Stimulated activated CD4-positive, alpha-beta T cell treated with anti-CD3 and anti-CD28 coated beads, Interleukin-15, amount 100 ng/mL, for 24 hours (primary cell): ENCODE data around the gene CHCHD6.
A peak's percentile ranks its signal among the peaks of the same experiment; 100 is the strongest.

Experiments used
- DNase-seq: peaks from one replicate; pipeline ENCODE4 v3.0.0-alpha.2; 2020

Gene CHCHD6

DNA sequence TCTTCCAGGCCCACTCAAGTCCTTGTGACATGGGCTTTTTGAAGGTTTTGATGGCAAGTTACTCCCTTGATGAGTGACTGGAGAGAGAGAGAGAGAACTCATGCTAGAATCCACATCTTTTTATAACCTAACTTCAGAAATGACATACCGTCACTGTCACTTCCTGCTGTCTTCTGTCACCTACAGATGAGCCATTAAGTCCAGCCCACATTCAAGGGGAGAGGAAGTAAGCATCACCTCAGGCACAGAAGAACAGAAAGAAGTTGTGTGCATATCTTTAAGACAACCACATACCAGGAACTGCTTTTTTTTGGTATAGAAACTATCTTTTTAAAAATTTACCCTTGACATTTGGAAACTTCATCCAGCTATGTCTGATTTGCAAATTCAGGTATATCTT lies 32.5 kb upstream of the CHCHD6 start:
- DNase-seq: no peak

DNA sequence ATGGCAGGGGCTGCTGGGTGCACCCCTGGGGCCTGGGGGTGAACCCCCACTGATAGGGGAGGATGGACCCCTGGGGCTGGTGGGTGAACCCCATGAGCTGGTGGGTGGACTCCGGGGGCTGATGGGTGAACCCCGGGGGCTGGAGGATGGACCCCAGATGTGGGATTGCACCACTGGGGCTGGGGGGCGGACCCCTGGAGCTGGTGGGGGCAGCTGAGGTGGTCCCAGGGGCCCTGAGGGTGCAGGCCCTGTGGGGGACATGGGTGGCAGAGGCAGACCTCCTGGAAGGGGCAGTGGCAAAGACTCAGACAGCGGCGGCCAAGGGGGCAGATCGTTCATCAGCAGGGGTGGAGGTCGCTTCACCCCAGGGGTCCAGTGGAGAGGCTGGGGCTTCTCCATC lies 31.7 kb upstream of the CHCHD6 start:
- no peak for DNase-seq

DNA sequence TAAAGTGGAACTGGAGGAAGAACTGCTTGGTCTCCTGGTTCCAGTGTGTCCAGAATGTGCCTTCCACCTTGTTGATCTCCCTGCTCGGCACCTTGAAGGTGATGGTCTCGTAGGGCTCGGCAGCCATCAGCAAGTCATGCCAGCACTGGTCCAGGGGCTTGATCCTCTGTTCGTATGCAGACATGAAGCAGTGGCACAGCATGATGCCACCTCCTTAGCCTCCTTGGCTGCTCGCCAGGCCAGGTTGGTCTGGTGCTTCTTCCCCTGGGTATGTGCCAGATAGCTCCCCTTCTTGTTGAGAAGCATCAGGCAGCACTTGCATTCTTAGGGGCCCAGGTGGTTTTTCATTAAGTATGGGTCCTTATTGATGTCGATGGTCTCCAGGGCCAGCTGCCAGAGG lies 31.3 kb upstream of the CHCHD6 start:
- DNase-seq: no peak

DNA sequence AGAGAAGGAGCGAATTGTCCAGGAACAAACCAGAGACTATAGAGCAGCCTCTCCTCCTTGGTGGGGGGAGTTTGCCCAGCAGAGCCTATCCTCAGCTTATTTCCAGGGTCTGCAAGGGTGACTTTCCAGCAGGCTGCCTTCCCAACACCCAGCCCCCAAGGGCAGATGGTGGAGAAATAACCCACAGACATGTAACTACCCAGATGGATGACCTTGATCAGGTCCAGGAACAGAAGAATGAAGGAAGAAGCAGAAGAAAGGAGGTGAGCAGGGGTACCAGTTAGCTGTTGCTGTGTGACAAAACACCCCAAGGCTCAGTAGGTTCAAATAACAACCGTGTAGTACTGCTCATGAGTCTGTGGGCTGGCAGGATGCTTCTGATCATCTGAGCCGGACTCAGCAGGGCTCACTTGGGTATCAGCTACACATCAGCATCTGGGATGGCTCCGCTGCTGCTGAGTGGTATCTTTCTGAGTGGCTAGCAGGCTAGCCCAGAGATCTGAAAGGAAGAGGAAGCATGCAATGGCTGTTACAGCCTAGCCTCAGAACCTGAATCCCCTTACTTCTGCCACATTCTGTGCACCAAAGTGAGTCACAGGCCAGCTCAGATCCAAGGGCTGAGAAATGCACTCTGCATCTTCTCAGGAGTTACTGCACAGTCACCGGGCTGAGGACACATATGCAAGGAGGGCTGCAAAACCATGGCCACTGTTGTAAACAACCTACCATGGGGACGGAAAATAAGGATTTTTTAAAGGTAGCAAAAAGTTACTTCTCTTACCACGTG lies 26.9 kb upstream of the CHCHD6 start:
- DNase-seq: no peak

DNA sequence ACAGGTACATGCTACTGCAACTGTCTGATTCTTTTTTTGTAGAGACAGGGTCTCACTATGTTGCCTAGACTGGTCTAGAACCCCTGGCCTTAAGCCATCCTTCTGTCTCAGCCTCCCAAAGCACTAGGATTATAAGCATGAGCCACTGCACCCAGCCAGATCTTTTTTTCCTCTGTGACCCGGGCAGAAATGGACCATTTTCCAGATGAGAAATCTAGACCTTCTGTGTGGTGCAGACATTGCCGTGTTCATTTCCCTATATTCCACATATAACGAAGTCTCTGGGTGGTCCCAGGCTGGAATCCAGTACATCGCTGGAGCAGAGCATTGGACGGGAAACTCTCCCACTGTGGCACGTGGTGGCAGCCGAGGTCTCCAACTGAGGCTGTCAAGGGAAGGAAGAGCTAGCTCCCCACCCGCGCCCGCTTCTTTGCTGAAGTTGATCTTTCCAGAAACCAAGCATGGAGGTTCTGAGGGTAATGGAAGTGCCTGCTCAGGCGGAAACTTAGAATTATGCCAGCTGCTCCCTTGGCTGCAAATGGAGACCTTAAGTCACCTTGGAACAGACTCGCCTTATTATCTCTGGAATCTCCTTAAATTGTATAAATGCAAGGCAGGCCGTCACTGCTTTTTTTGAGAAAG lies 26.1 kb upstream of the CHCHD6 start:
- no peak for DNase-seq

DNA sequence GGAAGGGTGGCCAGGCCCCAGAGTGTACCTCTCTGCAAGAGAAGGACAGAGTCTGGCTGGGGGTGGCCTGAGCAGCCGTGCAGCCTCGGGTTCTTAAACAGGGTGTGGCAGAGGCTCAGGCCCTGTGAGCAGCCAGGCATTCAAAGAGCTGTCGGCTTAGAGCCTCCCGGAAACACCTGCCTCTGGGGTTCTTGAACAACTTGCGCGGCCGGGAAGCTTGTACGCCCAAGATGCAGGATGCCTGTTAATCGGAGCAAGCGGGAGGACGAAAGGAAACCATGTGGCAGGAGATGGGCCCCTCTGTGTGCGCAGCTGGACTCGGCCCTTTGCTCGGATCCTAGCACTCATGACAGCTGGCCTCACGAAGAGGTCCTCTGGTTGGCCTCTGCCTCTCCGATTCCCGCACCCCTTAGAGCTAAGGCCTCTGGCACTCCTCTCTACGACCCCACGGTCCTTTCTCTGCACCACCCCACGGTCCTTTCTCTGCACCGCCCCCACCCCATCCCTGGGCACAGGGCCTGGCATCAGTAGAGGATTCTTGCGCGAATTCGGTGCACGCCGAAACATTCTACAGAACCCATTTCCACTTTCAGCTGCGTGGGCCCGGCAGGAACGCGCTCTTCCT lies 25.2 kb upstream of the CHCHD6 start:
- no peak for DNase-seq

DNA sequence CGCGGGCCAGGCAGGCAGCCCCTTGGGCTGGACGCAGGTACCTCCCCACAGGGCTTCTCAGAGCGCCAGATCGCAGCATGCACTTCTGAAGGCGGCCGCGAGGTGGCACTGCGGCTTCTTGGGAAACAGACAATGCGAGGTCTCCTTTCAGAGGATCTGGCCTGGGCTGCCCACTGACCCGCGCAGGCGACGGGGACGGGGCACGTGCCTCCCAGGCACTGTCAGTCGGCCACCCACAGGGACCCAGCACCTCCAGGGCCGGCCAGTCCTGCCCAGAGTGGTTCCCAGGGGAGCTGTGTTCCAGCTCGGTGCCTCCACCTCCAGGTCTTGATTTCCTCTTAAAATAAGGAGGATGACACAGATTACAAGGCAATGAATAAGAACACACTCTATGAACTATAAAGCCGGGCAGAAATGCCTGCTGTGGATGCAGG lies 24.7 kb upstream of the CHCHD6 start:
- DNase-seq: peak; percentile 85

DNA sequence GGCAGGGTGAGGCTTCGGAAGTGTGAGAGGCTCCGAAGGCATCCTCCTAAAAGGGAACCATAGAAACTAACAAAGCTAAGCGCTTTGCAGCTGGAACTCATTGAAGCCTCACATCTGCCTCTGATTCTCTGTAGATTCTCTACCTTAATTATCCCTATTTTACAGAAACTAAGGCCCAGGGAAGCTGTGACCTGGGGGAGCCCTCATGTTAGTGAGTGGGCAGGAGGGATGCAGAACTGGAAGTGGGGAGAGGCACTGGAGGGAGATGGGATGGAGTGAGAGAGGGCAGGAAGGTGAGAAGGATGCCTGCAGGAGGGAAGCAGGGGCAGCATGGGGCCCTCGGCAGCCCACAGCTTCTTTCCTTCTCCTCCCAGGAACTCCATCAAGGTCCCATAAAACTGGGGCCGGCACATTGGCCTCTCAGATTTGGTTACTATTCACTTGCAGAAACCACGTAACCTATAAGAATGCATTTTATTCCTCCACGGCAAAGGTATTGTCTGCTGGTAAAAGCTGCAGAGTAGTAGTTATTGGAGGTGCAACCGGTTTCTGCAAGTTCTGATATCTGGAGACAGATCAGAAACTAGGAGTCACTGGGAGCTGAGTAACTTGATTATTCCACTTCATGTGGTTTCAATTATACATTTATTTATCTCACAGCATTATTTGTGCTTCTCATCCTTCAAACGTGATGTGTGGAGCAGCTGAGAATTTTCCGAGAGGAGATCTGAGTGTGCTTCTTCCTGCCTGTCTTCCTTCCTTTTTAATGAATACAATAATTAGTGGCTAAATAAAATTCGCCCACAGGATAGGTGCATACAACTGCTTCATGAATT lies 24.0 kb upstream of the CHCHD6 start:
- no peak for DNase-seq

DNA sequence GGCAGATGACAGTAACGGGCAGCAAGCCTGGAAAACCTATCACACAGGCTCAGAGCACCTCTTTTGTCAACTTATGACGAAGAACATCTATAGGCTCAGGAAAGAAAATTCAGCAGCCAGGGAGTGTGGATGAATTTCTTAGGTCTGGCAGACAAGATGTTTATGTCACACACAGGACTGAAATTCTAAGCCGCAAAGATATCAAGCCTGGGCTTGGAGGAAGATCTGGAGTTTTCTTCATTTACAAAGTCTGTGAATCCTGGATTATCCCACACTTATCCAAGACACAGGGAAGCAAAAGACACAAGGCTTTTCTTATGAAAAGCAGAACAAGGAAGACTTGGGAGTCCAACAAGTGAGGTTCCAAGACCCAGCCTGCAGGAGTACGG lies 23.4 kb upstream of the CHCHD6 start:
- DNase-seq: no peak

DNA sequence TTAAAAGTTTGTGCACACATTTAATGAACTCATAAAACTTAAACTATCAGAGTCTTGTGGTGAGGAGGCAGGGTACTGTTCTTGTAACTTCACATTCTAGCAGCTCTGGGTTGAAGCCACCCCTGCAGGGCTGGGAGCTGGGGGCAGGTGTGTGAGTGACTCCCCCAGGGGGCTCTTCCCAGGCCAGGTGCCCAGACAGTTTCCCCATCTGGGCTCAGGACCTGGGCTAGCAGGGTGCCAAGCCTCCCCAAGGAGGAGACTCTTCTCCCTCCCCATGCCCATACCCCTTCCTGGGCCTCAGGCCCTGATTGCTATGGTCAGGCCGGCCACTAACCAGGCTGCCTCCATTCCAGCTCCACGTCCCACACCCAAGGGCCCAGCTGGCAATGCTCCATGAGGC lies 22.0 kb upstream of the CHCHD6 start:
- no peak for DNase-seq

DNA sequence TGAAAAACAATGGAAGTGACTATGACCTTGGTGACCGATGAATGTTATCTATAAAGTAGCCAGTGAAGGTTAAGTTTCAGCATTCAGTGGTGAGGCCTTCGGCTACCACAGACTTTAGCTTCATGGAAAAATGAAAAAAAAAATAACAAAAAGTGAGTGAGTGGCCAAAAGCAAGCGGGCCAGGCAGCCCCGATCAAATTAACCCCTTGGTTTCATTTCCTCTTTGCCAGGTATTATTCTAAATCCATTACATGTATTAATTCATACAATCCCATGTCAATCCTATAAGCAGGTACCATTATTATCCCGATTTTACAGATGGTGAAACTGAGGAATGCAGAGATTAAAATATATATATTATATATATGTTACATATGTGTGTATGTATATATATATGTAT lies 21.0 kb upstream of the CHCHD6 start:
- DNase-seq: no peak

DNA sequence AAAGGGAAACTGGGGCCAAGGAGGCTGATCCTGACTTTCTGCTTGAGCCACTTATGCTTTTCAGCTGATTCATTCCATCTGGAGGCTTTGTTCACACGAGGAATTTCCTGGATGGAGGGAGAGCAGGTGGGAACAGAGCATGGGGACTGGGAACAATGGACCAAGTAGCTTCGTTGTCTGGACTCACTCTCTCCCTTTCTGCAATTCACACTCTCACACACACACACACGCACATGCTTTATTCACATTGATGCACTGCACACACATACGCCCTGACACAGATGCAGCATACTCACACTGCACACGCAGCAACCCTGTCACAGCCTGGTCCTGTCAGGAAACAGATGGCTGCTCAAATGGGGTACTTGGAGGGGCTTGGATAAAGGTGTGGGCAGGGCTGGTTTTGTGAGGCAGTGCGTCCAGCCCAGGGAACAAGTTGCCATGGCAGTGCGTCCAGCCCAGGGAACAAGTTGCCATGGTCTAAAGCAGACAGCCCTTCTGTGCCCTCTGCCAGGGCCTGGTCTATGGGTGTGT lies 19.8 kb upstream of the CHCHD6 start:
- DNase-seq: no peak

DNA sequence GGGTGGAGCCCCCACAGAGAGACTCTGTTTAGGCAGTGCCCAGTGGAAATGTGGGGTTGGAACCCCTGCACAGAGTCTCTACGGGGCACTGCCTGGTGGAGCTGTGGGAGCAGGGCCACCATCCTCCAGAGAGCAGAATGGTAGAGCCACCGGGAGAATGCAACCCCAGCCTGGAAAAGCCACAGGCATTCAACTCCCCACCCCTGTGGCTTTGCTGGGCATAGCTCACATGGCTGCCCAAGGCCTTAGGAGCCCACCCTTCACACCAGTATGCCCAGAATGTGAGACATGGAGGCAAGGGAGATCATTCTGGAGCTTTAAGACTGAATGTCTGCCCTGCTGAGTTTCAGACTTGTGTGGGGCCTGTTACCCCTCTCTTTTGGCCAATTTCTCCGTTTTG lies 19.0 kb upstream of the CHCHD6 start:
- DNase-seq: no peak

DNA sequence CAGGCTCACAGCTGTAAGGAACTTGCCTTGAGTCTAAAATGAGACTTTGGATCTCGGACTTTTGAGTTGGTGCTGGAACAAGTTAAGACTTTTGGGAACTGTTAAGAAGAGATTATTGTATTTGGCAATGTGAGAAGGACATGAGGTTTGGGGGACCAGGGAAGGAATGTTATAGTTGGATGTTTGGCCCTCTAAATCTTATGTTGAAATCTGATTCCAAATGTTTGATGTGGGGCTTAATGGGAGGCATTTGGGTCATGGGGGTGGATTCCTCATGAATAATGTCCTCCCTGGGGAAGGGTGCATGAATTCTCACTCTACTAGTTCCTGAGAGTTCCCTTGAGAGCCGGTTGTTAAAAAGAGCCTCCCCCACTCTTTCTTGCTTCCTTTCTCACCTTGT lies 18.5 kb upstream of the CHCHD6 start:
- DNase-seq: no peak

DNA sequence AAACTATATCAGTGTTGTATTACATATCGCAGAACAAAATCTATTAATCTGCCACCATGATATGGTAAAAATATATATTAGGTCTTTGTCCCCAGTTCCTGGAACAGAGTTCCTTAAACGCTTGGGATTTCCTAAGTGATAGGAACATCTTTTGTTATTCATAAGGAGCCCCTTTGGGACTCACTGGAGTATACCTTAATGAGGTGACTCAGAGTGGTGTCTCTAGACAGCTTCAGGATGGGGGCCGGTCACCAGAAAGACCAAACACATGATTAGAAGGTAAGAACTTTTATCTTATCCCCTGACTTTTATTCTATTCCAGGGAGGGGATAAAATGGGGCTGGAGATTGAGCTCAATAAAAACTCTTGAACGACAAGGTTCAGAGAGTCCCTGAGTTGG lies 12.3 kb upstream of the CHCHD6 start:
- DNase-seq: no peak

DNA sequence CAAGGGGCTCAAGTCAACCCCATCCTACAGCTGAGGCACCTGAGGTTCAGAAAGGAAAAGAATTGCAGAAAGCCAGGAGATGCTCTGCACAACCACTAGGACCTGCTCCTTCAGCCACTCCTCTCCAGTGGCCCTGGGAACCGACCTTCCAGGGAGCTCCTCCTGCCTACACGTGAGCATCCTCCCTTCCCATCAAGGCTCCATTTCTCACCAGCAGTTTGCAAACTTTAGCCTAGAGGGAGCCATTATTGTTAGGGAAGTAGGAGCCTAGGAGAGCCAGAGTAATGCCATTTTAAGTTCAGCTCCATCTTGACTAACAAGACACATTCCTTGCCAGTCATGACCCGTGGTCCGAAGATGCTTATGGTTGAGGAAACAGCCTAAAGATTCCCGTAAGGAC lies 11.2 kb upstream of the CHCHD6 start:
- DNase-seq: no peak

DNA sequence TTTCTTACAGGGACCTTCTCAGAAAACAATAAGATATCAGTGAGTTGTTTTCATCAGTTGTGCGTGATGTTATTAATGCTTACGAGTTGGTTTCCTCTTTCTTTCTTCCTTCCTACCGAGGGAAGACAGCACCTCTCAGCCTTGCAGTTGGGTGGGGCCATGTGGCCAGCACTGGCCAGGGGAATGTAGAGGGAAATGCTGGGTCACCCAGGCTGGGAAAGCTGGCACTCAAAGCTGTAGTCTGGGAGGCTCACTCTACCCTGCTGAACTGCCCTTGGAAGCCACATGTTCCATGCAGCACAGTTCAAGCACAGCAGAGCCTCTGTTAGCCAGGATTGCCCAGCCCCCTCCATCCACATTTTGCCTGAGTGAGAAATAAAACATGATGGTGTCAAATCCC lies 10.1 kb upstream of the CHCHD6 start:
- no peak for DNase-seq

DNA sequence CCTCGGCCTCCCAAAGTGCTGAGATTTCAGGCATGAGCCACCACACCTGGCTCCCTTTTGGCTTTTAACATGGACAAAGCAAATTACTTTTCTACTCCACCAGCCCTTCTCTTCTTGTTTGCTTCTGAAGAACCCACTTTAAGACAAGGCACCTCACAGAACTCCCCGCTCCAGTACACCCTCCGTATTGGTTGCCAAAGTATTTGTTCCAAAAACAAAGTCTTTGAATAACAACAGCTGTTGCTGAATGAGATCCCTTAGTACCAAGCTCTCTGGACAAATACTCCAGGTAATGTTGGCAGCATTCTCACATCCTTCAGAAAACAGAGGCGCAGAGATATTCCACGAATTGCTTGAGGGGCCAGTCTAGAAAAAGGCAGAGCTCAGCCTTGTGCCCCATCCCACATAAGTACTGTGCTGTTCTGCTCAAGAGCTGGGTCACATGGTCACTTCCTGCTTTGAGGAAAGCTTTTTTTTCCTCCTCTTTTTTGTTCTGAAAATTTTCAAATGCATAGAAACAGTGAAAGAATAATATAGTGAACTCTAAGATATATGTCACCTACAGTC lies 7.3 kb upstream of the CHCHD6 start:
- DNase-seq: no peak

DNA sequence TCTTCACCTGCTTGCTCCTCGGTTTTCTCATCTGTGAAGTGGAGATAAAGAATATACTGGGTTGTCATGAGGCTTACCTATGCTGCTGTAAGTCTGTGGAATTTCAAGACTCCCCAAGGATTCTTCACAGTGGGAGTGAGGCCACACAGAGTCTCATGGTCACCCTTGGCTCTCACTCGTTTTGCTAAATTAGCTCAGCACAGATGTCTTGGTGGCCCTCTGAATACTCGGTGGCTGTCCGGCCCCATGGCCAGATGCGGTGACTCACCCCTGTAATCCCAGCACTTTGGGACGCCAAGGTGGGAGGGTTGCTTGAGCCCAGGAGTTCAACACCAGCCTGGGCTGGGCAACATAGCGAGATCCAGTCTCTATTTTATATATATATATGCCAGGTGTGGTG lies 5.0 kb upstream of the CHCHD6 start:
- DNase-seq: no peak

DNA sequence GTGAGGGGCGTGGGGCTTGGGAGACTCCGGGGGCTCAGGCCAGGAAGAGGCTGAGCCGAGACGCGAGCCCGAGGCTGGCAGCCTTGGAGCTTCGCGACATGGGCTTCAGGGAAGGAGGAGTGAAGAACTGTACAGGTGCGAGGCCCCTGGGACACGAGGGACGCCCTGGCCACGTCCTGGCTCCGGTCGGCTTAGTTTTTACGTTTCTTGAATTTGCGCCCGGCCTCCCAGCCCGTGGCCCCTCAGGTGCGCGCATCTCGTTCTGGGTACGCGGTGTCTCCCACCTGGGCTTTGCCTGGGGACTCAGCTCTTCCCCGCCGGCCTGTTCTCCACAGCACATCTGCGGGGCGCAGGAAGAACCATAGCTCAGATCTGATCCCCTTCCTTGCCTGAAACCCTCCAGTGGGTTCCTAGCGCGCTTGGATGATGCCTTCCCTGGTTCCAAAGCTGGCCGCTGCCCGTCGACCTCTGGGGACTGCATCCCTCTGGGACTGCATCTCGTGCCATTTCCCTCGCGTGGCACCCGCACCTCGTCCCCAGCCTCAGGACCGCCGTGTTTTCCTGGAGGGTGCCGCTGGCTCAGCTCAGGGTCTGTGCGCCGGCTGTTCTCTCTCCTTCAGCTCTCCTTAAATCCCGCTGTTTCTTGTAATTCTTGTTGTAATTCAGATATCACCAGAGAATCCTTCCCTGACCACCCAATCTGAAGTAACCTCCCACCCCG lies 614 bp downstream of the CHCHD6 start:
- no peak for DNase-seq

DNA sequence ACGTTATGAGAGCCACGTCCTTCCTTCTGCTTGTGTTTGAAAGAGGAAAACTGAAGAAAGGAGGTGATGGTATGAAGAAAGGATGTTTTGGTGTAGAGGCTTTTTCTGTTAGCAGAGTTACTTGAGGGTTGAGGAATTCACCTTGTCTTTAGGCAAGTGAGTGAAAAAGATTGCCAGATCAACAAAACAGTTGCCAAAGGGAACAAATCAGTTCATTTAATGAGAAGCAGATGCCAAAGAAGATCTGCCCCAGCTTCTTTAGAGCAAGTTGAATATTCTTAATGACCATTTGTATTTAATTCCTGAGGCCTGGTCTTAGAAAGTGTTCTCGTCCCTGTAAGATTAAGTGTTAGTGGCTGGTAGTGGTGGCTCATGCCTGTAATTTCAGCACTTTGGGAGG lies 2.6 kb downstream of the CHCHD6 start:
- DNase-seq: no peak

DNA sequence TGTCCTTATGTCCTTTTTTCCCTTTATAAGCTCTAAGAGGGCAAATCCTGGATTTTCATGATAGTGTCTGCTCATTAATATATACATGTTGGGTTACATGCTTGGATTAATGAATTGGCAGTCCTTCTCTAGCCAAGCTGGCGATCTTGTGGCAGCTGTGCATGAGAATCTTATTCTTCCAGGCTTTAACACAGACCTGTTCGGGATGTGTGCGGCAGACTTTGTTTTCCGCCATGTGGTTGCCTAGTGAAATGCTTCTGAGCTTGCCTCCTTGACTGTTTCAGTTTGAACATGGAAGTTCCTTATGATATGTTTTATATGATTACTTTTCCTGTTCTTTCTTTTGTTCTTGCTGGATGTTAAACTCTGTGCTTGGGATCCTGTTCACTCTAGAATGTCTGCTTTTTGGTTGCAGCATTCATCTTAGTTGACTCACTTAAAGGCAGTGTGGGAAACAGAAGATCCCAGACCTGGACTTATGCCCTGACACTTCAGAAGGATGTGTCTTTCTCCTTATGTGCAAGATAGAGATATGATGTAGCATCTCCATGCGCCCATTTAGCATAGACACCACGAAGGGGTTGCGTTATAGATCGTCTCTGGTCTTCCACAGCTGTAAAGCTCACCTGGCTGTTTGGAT lies 7.2 kb downstream of the CHCHD6 start:
- no peak for DNase-seq
